Measurements from ENCODE around the gene DNAAF9.

Gene DNAAF9

DNA sequence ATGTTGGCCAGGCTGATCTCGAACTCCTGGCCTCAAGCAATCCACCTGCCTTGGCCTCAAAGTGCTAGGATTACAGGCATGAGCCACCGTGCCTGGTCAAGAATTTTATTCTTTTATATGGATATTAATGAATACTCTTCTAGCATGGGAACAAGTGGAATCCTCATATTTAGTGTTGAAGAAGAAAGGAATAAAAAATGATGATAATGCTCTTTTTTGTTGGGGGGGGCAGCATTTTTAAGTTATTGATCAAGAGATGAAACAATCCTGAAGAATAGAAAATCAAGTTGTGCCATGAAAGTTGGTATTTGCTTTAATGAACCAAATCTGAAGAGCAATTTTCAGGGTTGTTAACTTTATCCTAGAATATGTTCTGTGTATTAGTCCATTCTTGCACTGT is 6.7 kb upstream of the DNAAF9 start:
- no peaks in the 10 kb centered on the region for H4K20me1 ChIP-seq
- no peak for TF ChIP-seq Cebpa-rat (IDR thresholded peaks at IDR 0.05)
- no peaks in the 10 kb centered on the region for H3K36me3 ChIP-seq

DNA sequence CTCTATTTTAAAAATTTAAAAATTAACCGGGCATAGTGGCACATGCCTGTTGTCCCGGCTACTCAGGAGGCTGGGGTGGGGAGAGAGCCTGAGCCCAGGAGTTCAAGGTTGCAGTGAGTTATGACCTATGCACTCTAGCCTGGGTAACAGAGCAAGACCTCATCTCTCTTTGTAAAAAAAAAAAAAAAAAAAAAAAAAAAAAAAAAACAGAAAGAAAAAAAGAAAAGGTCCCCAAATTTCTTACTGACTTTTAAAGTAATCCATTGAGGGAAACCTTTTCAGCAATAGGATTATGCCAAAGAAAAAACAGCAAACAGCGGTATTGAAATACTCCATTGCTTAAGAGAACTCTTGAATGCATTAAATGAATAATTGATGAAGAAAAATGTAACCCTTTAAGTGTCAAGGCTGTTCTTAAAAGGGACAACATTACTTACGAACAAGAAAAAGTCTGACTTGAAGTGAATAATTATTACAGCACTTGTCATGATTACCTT is 6.0 kb upstream of the DNAAF9 start:
- no peak for TF ChIP-seq Cebpa-rat (IDR thresholded peaks at IDR 0.05)
- Histone ChIP-seq H3K9ac (no peak overlapping the region), H3K9me3 (replicated peaks in 1 of 11) (peaks cover 6 to 33% (median 15%) of the 10 kb centered on the region in 11 experiments; a peak in 15 of 22 replicates), H3K4me3 (no peak overlapping the region), H3K36me3 (no peaks in the 10 kb centered on the region), H3K27me3 (no peaks in the 10 kb centered on the region), H4K20me1 (no peaks in the 10 kb centered on the region), H3K27ac (no peak overlapping the region), H3K4me2 (no peak overlapping the region), H3K4me1 (peaks cover 0 to 8% (median 2%) of the 10 kb centered on the region in 10 experiments; a peak in 11 of 20 replicates)

More for the DNA sequence above, 6.7 kb upstream of the DNAAF9 start:
- no peaks in the 10 kb centered on the region for H3K27me3 ChIP-seq
- no peak overlapping the region for H3K9ac ChIP-seq
- no peak overlapping the region for H3K4me3 ChIP-seq
- peaks cover 0 to 5% (median 0%) of the 10 kb centered on the region in 10 experiments; a peak in 4 of 20 replicates for H3K4me1 ChIP-seq
- no peak overlapping the region for H3K4me2 ChIP-seq
- peaks cover 6 to 33% (median 15%) of the 10 kb centered on the region in 11 experiments; a peak in 15 of 22 replicates for H3K9me3 ChIP-seq (replicated peaks in 1 of 11)
- H3K27ac ChIP-seq, result no peak overlapping the region

DNA sequence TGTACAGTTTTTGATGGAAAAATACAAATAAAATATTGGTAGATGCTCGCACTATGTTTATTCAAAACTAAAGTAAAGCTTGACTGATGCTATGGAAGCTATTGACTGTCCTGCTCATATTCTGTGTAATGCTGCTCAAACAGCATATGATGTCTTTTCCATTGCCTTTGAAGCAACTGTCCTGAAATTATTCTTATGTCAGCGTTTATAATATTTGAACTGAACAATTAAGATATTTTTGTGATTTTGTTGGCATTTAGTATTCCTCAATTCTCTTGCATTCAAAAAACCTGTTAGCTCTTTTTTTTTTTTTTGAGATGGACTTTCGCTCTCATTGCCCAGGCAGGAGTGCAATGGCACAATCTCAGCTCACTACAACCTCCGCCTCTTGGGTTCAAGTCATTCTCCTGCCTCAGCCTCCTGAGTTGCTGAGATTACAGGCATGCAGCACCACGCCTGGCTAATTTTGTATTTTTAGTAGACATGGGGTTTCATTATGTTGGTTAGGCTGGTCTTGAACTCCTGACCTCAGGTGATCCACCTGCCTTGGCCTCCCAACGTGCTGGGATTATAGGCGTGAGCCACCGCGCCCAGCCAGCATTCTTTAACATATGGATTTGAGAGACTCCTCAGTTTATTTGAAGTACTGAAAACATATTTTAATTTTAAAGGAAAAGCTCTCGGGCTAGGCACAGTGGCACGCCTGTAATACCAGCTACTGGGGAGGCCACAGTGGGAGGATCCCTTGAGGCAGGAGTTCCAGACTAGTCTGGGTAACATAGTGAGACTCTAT is 5.3 kb upstream of the DNAAF9 start:
- no peak overlapping the region for H3K4me3 ChIP-seq
- H3K9ac ChIP-seq, result no peak overlapping the region
- no peak overlapping the region for H3K4me2 ChIP-seq
- no peaks in the 10 kb centered on the region for H4K20me1 ChIP-seq
- H3K27me3 ChIP-seq, result no peaks in the 10 kb centered on the region
- H3K27ac ChIP-seq, result no peak overlapping the region
- H3K9me3 ChIP-seq (replicated peaks in 1 of 11), result peaks cover 6 to 33% (median 15%) of the 10 kb centered on the region in 11 experiments; a peak in 15 of 22 replicates
- H3K4me1 ChIP-seq, result peaks cover 0 to 13% (median 6%) of the 10 kb centered on the region in 10 experiments; a peak in 11 of 20 replicates
- TF ChIP-seq Cebpa-rat (IDR thresholded peaks at IDR 0.05), result no peak
- no peaks in the 10 kb centered on the region for H3K36me3 ChIP-seq

DNA sequence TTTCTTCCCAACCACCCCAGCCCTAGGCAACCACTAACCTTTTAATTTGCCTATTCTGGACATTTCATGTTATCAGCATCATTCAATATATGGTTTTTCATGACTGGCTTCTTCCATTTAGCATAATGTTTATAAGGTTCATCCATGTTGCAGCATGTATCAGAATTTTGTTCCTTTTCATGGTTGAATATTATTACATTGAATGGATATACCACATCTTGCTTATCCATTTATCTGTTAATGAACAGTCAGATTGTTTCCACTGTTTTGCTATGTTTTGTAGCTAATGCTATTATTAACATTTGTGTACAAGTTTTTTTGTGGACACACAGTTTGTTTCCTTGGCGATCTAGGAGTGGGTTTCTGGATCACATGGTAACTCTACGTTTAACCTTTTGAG is 3.0 kb upstream of the DNAAF9 start:
- TF ChIP-seq Cebpa-rat (IDR thresholded peaks at IDR 0.05), result no peak
- peaks cover 0 to 18% (median 7%) of the 10 kb centered on the region in 11 experiments; a peak in 12 of 22 replicates for H3K9me3 ChIP-seq (replicated peaks in 1 of 11)
- no peak overlapping the region for H3K4me2 ChIP-seq
- H3K4me1 ChIP-seq, result peaks cover 9 to 22% (median 16%) of the 10 kb centered on the region in 10 experiments
- no peak overlapping the region for H3K27ac ChIP-seq
- H4K20me1 ChIP-seq, result peaks cover 0 to 9% (median under 1%) of the 10 kb centered on the region in 11 experiments; a peak in 7 of 22 replicates
- no peaks in the 10 kb centered on the region for H3K36me3 ChIP-seq
- H3K27me3 ChIP-seq, result no peaks in the 10 kb centered on the region
- H3K4me3 ChIP-seq, result no peak overlapping the region
- no peak overlapping the region for H3K9ac ChIP-seq

DNA sequence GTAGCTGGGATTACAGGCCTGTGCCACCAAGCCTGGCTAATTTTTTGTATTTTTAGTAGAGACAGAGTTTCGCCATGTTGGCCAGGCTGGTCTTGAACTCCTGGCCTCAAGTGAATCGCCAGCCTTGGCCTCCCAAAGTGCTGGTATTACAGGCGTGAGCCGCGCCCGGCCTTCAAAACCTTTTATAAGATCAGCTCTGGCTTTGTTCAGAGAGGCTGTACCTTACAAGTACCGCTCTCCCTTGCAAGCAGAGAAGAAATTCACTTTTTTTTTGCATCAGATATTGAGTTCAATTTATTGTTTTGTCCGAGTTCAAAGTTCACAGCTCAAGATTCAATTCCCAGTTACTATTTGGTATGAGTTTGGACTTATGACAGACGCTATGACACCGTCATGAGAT is 1.9 kb upstream of the DNAAF9 start:
- H3K27me3 ChIP-seq, result no peaks in the 10 kb centered on the region
- H3K9ac ChIP-seq, result peak overlapping the region in 2 of 11 experiments; percentile 30 to 55; a peak in 4 of 22 replicates
- peaks cover 0 to 8% (median 0%) of the 10 kb centered on the region in 11 experiments; a peak in 3 of 22 replicates for H3K9me3 ChIP-seq (replicated peaks in 1 of 11)
- H3K4me3 ChIP-seq, result peak overlapping the region in 6 of 10 experiments; percentile 78 to 96 (median 94); a peak in 7 of 20 replicates
- H3K36me3 ChIP-seq, result no peaks in the 10 kb centered on the region
- TF ChIP-seq Cebpa-rat (IDR thresholded peaks at IDR 0.05), result no peak
- peaks cover 16 to 29% (median 24%) of the 10 kb centered on the region in 10 experiments for H3K4me1 ChIP-seq
- H4K20me1 ChIP-seq, result peaks cover 0 to 20% (median 10%) of the 10 kb centered on the region in 11 experiments; a peak in 11 of 22 replicates
- H3K27ac ChIP-seq, result peak overlapping the region in 5 of 11 experiments; percentile 22 to 94 (median 52); a peak in 6 of 22 replicates
- peak overlapping the region; percentile 81 to 98 (median 90); a peak in 18 of 22 replicates for H3K4me2 ChIP-seq

DNA sequence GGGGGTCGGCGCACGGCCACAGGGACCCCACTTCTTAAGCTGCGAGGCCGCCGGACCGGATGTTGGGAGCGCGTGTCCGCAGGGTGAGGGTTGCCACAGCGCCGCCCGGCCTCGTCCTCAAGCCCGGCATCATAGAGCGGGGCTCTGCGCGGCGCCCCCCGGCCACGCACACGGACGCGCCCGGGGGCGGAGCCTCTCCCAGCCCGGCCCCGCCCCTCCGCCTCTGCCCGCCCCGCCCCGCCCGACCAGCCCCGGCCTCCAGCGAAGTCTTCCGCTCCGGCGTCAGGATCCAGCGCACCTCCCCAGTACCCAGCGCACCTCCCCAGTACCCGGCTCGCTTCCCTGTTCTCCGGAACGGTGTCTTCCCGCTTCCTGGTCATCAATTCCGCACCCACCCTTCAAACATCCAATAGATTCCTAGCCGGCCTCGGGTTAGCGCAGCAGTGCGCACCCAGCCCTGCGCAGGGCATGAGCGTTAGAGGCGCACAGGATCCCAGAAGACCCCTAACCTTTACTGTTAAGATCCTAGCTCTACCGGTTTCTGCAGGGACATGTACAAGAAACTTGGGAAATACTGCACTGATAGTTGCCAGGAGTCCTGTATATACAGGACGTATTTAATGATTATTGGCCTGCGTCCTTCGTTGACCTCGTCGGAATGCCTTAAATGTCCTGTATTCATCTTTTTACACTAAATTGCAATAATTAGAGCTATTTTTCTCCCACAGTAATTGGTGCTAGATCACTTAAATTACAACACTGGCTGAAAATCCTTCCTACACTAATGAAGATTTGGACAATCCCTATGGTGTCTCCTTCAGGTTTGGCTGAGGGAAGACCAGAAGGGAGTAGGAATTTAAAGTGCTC is 535 bp upstream of the DNAAF9 start:
- no peak for TF ChIP-seq Cebpa-rat (IDR thresholded peaks at IDR 0.05)
- peak overlapping the region; percentile 77 to 97 (median 93) for H3K4me3 ChIP-seq
- peaks cover 16 to 37% (median 27%) of the 10 kb centered on the region in 10 experiments for H3K4me1 ChIP-seq
- H3K9me3 ChIP-seq (replicated peaks in 1 of 11), result peaks cover 0 to 8% (median 0%) of the 10 kb centered on the region in 11 experiments; a peak in 3 of 22 replicates
- H4K20me1 ChIP-seq, result peaks cover 0 to 34% (median 19%) of the 10 kb centered on the region in 11 experiments; a peak in 13 of 22 replicates
- H3K36me3 ChIP-seq, result peaks cover 0 to 4% (median 0%) of the 10 kb centered on the region in 11 experiments; a peak in 3 of 22 replicates
- H3K4me2 ChIP-seq, result peak overlapping the region; percentile 81 to 98 (median 90)
- H3K27ac ChIP-seq, result peak overlapping the region; percentile 82 to 94 (median 85); a peak in 21 of 22 replicates
- H3K9ac ChIP-seq, result peak overlapping the region; percentile 83 to 95 (median 88)
- no peaks in the 10 kb centered on the region for H3K27me3 ChIP-seq

DNA sequence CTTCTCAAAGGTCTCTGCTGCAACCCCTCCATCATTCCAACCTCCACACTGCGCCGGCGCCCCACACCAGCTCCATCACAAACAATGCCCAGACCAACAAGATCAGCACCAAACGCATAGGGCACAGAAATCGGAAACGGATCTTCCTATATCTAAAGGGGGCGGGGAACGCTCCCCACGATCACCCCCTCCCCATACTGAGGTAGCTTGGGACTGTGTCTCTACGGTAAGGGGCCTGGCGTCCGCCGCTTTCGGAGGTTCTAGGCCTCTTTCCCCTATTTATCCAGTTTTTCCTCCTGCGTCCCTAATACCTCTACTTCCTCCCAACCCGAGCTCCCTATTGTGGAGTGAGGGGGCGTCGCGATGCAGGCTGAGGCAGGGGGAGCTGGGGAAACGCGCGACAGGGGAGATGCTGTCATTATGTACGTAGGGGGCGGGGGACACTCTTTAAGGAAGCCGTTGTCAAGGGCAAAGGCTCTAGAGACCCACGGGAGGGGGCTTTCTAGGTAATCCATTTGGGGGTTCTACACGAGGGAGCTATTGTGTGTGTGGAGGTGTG is 909 bp downstream of the DNAAF9 start:
- Histone ChIP-seq H3K4me2 (peak overlapping the region; percentile 87 to 99 (median 95)), H3K9ac (peak overlapping the region; percentile 83 to 95 (median 88)), H3K4me1 (peaks cover 16 to 38% (median 27%) of the 10 kb centered on the region in 10 experiments), H4K20me1 (peaks cover 0 to 48% (median 30%) of the 10 kb centered on the region in 11 experiments; a peak in 14 of 22 replicates), H3K27me3 (no peaks in the 10 kb centered on the region), H3K4me3 (peak overlapping the region; percentile 77 to 97 (median 93)), H3K36me3 (peaks cover 0 to 9% (median 0%) of the 10 kb centered on the region in 11 experiments; a peak in 4 of 22 replicates), H3K27ac (peak overlapping the region; percentile 82 to 94 (median 85)), H3K9me3 (replicated peaks in 1 of 11) (peaks cover 0 to 8% (median 0%) of the 10 kb centered on the region in 11 experiments; a peak in 3 of 22 replicates)
- TF ChIP-seq Cebpa-rat (IDR thresholded peaks at IDR 0.05), result no peak
